ENCODE data around the gene SERINC5. TPM values are rescaled to one million over a fixed set of nuclear protein-coding genes. Genes with fewer than 3 reads are reported as not detected.

The SERINC5 gene
- total and polyA plus RNA-seq, 2 donors (not counting 3 experiments of a cell fraction or from before 2014, with no cell fraction given), result 3.2 to 10.1 TPM

DNA sequence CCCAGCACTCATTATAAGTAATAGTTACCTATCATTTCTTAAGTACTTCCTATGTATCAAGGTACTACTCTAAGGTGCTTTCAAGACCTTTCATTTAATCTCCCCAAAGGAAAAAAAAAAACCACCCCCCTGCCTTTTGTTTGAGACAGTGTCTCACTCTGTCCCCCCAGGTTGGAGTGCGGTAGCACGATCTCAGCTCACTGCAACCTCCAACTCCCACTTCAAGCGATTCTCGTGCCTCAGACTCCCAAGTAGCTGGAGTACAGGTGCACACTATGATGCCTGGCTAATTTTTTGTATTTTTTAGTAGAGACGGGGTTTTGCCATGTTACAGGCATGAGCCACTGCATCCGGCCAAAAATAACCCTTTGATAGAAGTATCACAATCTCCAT lies 29.9 kb downstream of the SERINC5 start:
- BruUV-seq (replicated peaks), result no TSS peak
- Histone ChIP-seq H3K9me1 (replicated peaks; ENCODE audit: control insufficient read depth, extremely low read depth, insufficient read depth, low read length) (no peaks in the 10 kb centered on the region), H3K9ac (replicated peaks; ENCODE audit: extremely low read depth, insufficient read depth, low read length) (no peak overlapping the region), H3K4me2 (ENCODE audit: insufficient read depth, low read length) (no peak overlapping the region), H3K79me2 (ENCODE audit: control insufficient read depth, insufficient read depth, low read length) (no peaks in the 10 kb centered on the region), H3K27me3 (ENCODE audit: control insufficient read depth in 2 of 2, insufficient read depth in 2 of 2, low read length in 2 of 2) (no peaks in the 10 kb centered on the region), H3K9me3 (replicated peaks; ENCODE audit: control insufficient read depth, insufficient read depth, low read length) (no peaks in the 10 kb centered on the region), H3K27ac (ENCODE audit: insufficient read depth, low read depth, low read length) (no peak overlapping the region), H2AFZ (ENCODE audit: low read depth, low read length) (no peak overlapping the region), H3K36me3 (ENCODE audit: control insufficient read depth in 2 of 2, extremely low read depth in 1 of 2, insufficient read depth in 2 of 2, low read length in 2 of 2) (no peaks in the 10 kb centered on the region), H3K4me3 (replicated peaks in 1 of 3; ENCODE audit: insufficient read depth in 1 of 3, low read depth in 1 of 3, low read length in 3 of 3) (no peak overlapping the region), H3K4me1 (ENCODE audit: control insufficient read depth, extremely low read depth, insufficient read depth, low read length) (no peaks in the 10 kb centered on the region), H4K20me1 (replicated peaks; ENCODE audit: control insufficient read depth, extremely low read depth, insufficient read depth, low read length) (no peaks in the 10 kb centered on the region)
- ChIA-PET POLR2A (no interaction called here), CTCF (no interaction called here)
- intact Hi-C loops (cut with micrococcal nuclease), result no loop called here
- no peak for DNase-seq (ENCODE audit: low read depth, low spot score)
- dilution Hi-C loops (cut with MboI; ENCODE audit: extremely low pct_ligation_motif_present, low sequenced_read_pairs), result no loop called here
- TF ChIP-seq JUN (IDR thresholded peaks at IDR 0.05; ENCODE audit: borderline replicate concordance, insufficient read depth, insufficient read length, low read depth) (no peak), MAX (IDR thresholded peaks at IDR 0.05; ENCODE audit: insufficient read depth, insufficient read length) (no peak), GATA2 (IDR thresholded peaks at IDR 0.05; ENCODE audit: insufficient read depth, insufficient read length, low read depth, low read length) (no peak), CTCF (IDR thresholded peaks at IDR 0.05; ENCODE audit: extremely low read depth in 1 of 2, insufficient read depth in 1 of 2, low read depth in 1 of 2, low read length in 2 of 2) (no peak), EZH2 (IDR thresholded peaks at IDR 0.05; ENCODE audit: borderline replicate concordance, low read depth, low read length, severe bottlenecking) (no peak), FOS (IDR thresholded peaks at IDR 0.05; ENCODE audit: borderline replicate concordance, insufficient read depth, low read length) (no peak), POLR2A (IDR thresholded peaks at IDR 0.05; ENCODE audit: low read depth, low read length) (no peak)
- no peak for FAIRE-seq

Measured in endothelial cell of umbilical vein (primary cell).